Upper lobe of left lung (tissue), 4 donors: Measurements from ENCODE around the gene TLR8.

Experiments
- POLR2A ChIP-seq, 4 donors: fragments of 450-650 bp; IDR thresholded peaks; one replicate each; pipeline ENCODE4 v1.5.1; 2016 to 2017; ENCODE audit warnings: antibody characterized with exemption in 4 of 4, mild to moderate bottlenecking in 2 of 4
- POLR2AphosphoS5 ChIP-seq, 2 donors: sonication (generic); formaldehyde crosslinking; IDR thresholded peaks; one replicate each; pipeline ENCODE4 v1.5.1; 2017; ENCODE audit warnings: antibody characterized with exemption in 2 of 2
- TF ChIP-seq, protein P1 (sequence below), 6 experiments: fragments of 450-650 bp in 4 of 6; fragments of 200-600 bp in 2 of 6; sonication (generic) in 2 of 6; IDR thresholded peaks; one replicate each; pipeline ENCODE4 v1.5.1; 2016 to 2019; ENCODE audit warnings: antibody characterized with exemption in 6 of 6

DNA sequence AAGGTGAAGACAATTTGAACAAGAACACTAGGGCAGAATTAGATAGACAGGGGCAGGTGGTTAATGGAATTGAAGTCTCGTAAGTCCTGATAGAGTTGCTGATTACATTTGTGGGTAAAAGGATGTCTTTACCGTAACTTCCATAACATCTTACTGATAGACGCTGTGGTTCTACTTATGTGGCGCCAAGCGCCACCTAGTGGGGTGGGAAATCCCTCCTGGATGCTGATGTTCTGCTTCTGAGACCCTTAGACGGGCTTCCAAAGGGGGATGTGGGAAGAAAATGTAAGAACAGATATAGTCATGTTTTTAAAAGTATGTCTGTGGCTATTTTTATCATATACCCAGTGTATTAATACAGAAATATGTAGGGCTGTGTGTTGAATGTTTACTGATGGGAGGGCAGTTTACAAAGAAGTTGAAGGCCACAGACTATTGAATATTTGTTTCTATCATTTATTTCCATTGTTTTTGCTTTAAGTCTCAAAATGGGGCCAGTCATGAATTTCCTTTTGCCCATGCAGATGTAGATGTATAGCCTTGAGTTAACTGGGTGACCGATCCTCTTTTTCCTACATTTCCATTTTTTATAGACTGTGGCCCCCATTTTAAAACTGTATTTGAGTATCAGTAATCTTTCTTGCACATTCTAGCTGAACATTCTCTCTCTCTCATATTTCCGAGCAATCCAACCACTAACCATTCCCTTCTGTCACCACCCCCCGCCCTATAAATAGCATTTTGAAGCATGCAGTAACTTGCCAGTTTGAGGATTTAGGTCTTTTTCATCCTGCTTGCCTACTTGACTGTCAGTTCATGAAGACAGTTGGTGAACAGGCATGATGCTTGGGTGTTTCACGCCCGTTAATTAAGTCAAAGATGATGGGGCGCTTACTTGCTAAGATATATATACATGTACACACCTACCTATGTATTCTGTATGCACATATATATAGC lies 12.1 kb upstream of the TLR8 start:
- TF ChIP-seq POLR2AphosphoS5 (IDR thresholded peaks at IDR 0.05) (no peak), POLR2A (IDR thresholded peaks at IDR 0.05) (no peak)
- TF ChIP-seq, protein P1, sequence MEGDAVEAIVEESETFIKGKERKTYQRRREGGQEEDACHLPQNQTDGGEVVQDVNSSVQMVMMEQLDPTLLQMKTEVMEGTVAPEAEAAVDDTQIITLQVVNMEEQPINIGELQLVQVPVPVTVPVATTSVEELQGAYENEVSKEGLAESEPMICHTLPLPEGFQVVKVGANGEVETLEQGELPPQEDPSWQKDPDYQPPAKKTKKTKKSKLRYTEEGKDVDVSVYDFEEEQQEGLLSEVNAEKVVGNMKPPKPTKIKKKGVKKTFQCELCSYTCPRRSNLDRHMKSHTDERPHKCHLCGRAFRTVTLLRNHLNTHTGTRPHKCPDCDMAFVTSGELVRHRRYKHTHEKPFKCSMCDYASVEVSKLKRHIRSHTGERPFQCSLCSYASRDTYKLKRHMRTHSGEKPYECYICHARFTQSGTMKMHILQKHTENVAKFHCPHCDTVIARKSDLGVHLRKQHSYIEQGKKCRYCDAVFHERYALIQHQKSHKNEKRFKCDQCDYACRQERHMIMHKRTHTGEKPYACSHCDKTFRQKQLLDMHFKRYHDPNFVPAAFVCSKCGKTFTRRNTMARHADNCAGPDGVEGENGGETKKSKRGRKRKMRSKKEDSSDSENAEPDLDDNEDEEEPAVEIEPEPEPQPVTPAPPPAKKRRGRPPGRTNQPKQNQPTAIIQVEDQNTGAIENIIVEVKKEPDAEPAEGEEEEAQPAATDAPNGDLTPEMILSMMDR (IDR thresholded peaks at IDR 0.05) = peak; percentile 13 to 59 (median 42)
